SK-N-SH treated with all-trans-retinoic acid at 6 μM for 48 hours (cell line): Measurements from ENCODE around the gene CTIF.

ENCODE experiments used
- ATAC-seq: fragments of 200-7000 bp; cut with Tn5 transposase; 3 replicates; pipeline ENCODE4 v1.9.1; 2020; ENCODE audit warnings: mild to moderate bottlenecking, moderate library complexity
- ARNTL ChIP-seq: fragments of 450-650 bp; formaldehyde crosslinking; IDR thresholded peaks from 2 replicates; pipeline ENCODE4 v1.5.0; 2020; ENCODE audit warnings: low read depth, mild to moderate bottlenecking, moderate library complexity, borderline replicate concordance
- BACH2 ChIP-seq: fragments of 250-450 bp; sonication (Bioruptor Pico); IDR thresholded peaks from 2 replicates; pipeline ENCODE4 v1.9.0; 2021; ENCODE audit warnings: mild to moderate bottlenecking, borderline replicate concordance
- CREB5 ChIP-seq: fragments of 250-450 bp; sonication (Bioruptor Pico); IDR thresholded peaks from 2 replicates; pipeline ENCODE4 v1.5.1; 2020; ENCODE audit warnings: low read depth, mild to moderate bottlenecking, moderate library complexity
- CSDC2 ChIP-seq: fragments of 250-450 bp; sonication (Bioruptor Pico); IDR thresholded peaks from 2 replicates; pipeline ENCODE4 v1.5.0; 2020; ENCODE audit warnings: mild to moderate bottlenecking, moderate library complexity
- ESRRG ChIP-seq: fragments of 250-450 bp; sonication (Bioruptor Pico); IDR thresholded peaks from 2 replicates; pipeline ENCODE4 v1.6.1; 2021; ENCODE audit warnings: mild to moderate bottlenecking
- GLIS3 ChIP-seq: fragments of 250-450 bp; sonication (Bioruptor Pico); IDR thresholded peaks from 2 replicates; pipeline ENCODE4 v1.5.0; 2020; ENCODE audit warnings: mild to moderate bottlenecking, moderate library complexity
- ISL1 ChIP-seq: fragments of 250-450 bp; sonication (Bioruptor Pico); IDR thresholded peaks from 2 replicates; pipeline ENCODE4 v2.1.2; 2022; ENCODE audit warnings: mild to moderate bottlenecking, moderate library complexity
- OSR1 ChIP-seq: fragments of 250-450 bp; sonication (Bioruptor Pico); IDR thresholded peaks from 2 replicates; pipeline ENCODE4 v1.8.0; 2022; ENCODE audit warnings: moderate library complexity, mild to moderate bottlenecking, inconsistent platforms
- PATZ1 ChIP-seq: fragments of 250-450 bp; sonication (Bioruptor Pico); IDR thresholded peaks from 2 replicates; pipeline ENCODE4 v1.8.0; 2020; ENCODE audit warnings: mild to moderate bottlenecking, moderate library complexity, borderline replicate concordance
- PPARA ChIP-seq: fragments of 250-450 bp; sonication (Bioruptor Pico); IDR thresholded peaks from 2 replicates; pipeline ENCODE4 v1.5.0; 2020; ENCODE audit warnings: mild to moderate bottlenecking, borderline replicate concordance
- RARB ChIP-seq: fragments of 250-450 bp; sonication (Bioruptor Pico); IDR thresholded peaks from 2 replicates; pipeline ENCODE4 v1.8.0; 2021; ENCODE audit warnings: mild to moderate bottlenecking, moderate library complexity
- SNAI2 ChIP-seq: fragments of 250-450 bp; sonication (Bioruptor Pico); IDR thresholded peaks from 2 replicates; pipeline ENCODE4 v1.5.0; 2020; ENCODE audit warnings: mild to moderate bottlenecking, moderate library complexity
- TCF4 ChIP-seq: fragments of 250-450 bp; sonication (Bioruptor Pico); IDR thresholded peaks from 2 replicates; pipeline ENCODE4 v1.8.0; 2021; ENCODE audit warnings: mild to moderate bottlenecking, moderate library complexity, borderline replicate concordance
- TOX ChIP-seq: fragments of 250-450 bp; sonication (Bioruptor Pico); IDR thresholded peaks from 2 replicates; pipeline ENCODE4 v1.8.0; 2021; ENCODE audit warnings: mild to moderate bottlenecking, moderate library complexity, borderline replicate concordance
- ZC3H10 ChIP-seq: fragments of 250-450 bp; sonication (Bioruptor Pico); IDR thresholded peaks from 2 replicates; pipeline ENCODE4 v1.5.1; 2021; ENCODE audit warnings: mild to moderate bottlenecking, moderate library complexity
- ZFP3 ChIP-seq: fragments of 250-450 bp; sonication (Bioruptor Pico); IDR thresholded peaks from 2 replicates; pipeline ENCODE4 v1.5.0; 2020; ENCODE audit warnings: mild to moderate bottlenecking, moderate library complexity
- ZNF565 ChIP-seq: fragments of 450-650 bp; formaldehyde crosslinking; conservative IDR thresholded peaks from 2 replicates; pipeline ENCODE4 v1.5.0; 2020; ENCODE audit warnings: low read depth, mild to moderate bottlenecking, moderate library complexity
- ZNF8 ChIP-seq: fragments of 450-650 bp; formaldehyde crosslinking; IDR thresholded peaks from 2 replicates; pipeline ENCODE4 v1.5.0; 2020; ENCODE audit warnings: mild to moderate bottlenecking, moderate library complexity
- TF ChIP-seq, protein P1 (sequence below): fragments of 250-450 bp; sonication (Bioruptor Pico); IDR thresholded peaks from 2 replicates; pipeline ENCODE4 v1.8.0; 2021; ENCODE audit warnings: low read depth, mild to moderate bottlenecking, moderate library complexity, borderline replicate concordance
- TF ChIP-seq, protein P2 (sequence below): fragments of 250-450 bp; sonication (Bioruptor Pico); IDR thresholded peaks from 2 replicates; pipeline ENCODE4 v1.5.0; 2020; ENCODE audit warnings: mild to moderate bottlenecking, moderate library complexity
- TF ChIP-seq, protein P3 (sequence below): fragments of 250-450 bp; sonication (Bioruptor Pico); IDR thresholded peaks from 2 replicates; pipeline ENCODE4 v1.5.1; 2021; ENCODE audit warnings: mild to moderate bottlenecking, moderate library complexity

CTIF gene

DNA sequence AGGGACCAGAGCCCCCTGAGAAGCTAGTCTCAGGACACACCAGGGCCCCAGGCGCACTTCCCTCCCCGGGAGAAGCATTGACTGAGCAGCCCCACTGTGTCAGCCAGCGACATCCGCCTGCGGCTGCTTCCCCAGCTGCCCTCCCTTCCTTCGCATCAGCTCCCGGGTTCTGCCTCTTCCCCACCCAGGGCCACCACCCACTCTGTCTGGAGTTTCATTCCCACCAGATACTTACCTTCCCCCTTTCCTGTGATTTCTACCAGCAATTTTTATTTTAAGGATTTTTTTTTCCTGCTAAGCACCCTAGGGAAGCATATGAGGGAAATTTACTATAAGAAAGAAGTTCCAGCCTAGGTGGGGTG, 312.7 kb downstream of the CTIF start:
- TF ChIP-seq RARB (CRISPR knock-in tag) (no peak), ZFP3 (CRISPR knock-in tag) (no peak), PATZ1 (CRISPR knock-in tag) (no peak), ARNTL (CRISPR knock-in tag) (no peak), ISL1 (CRISPR knock-in tag) (no peak), ZNF565 (CRISPR knock-in tag) (no peak), PPARA (CRISPR knock-in tag) (no peak), TCF4 (CRISPR knock-in tag) (no peak), TOX (CRISPR knock-in tag) (no peak), CREB5 (no peak), ESRRG (CRISPR knock-in tag) (no peak), SNAI2 (no peak)
- TF ChIP-seq, protein P1, sequence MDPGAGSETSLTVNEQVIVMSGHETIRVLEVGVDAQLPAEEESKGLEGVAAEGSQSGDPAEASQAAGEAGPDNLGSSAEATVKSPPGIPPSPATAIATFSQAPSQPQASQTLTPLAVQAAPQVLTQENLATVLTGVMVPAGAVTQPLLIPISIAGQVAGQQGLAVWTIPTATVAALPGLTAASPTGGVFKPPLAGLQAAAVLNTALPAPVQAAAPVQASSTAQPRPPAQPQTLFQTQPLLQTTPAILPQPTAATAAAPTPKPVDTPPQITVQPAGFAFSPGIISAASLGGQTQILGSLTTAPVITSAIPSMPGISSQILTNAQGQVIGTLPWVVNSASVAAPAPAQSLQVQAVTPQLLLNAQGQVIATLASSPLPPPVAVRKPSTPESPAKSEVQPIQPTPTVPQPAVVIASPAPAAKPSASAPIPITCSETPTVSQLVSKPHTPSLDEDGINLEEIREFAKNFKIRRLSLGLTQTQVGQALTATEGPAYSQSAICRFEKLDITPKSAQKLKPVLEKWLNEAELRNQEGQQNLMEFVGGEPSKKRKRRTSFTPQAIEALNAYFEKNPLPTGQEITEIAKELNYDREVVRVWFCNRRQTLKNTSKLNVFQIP (CRISPR knock-in tag) = no peak
- TF ChIP-seq, protein P2, sequence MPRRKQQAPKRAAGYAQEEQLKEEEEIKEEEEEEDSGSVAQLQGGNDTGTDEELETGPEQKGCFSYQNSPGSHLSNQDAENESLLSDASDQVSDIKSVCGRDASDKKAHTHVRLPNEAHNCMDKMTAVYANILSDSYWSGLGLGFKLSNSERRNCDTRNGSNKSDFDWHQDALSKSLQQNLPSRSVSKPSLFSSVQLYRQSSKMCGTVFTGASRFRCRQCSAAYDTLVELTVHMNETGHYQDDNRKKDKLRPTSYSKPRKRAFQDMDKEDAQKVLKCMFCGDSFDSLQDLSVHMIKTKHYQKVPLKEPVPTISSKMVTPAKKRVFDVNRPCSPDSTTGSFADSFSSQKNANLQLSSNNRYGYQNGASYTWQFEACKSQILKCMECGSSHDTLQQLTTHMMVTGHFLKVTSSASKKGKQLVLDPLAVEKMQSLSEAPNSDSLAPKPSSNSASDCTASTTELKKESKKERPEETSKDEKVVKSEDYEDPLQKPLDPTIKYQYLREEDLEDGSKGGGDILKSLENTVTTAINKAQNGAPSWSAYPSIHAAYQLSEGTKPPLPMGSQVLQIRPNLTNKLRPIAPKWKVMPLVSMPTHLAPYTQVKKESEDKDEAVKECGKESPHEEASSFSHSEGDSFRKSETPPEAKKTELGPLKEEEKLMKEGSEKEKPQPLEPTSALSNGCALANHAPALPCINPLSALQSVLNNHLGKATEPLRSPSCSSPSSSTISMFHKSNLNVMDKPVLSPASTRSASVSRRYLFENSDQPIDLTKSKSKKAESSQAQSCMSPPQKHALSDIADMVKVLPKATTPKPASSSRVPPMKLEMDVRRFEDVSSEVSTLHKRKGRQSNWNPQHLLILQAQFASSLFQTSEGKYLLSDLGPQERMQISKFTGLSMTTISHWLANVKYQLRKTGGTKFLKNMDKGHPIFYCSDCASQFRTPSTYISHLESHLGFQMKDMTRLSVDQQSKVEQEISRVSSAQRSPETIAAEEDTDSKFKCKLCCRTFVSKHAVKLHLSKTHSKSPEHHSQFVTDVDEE (CRISPR knock-in tag) = no peak
- TF ChIP-seq, protein P3, sequence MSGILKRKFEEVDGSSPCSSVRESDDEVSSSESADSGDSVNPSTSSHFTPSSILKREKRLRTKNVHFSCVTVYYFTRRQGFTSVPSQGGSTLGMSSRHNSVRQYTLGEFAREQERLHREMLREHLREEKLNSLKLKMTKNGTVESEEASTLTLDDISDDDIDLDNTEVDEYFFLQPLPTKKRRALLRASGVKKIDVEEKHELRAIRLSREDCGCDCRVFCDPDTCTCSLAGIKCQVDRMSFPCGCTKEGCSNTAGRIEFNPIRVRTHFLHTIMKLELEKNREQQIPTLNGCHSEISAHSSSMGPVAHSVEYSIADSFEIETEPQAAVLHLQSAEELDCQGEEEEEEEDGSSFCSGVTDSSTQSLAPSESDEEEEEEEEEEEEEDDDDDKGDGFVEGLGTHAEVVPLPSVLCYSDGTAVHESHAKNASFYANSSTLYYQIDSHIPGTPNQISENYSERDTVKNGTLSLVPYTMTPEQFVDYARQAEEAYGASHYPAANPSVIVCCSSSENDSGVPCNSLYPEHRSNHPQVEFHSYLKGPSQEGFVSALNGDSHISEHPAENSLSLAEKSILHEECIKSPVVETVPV = no peak
- TF ChIP-seq, all 23 proteins: peak for 0
- no peak for ATAC-seq

- no peak for ATAC-seq
- TF ChIP-seq, protein P1 (CRISPR knock-in tag) = no peak
- TF ChIP-seq ESRRG (CRISPR knock-in tag) (no peak), ZNF8 (CRISPR knock-in tag) (no peak), OSR1 (no peak), ZNF565 (CRISPR knock-in tag) (no peak), ZC3H10 (no peak), GLIS3 (CRISPR knock-in tag) (no peak), PATZ1 (CRISPR knock-in tag) (no peak), SNAI2 (no peak), RARB (CRISPR knock-in tag) (no peak), CSDC2 (CRISPR knock-in tag) (no peak), TOX (CRISPR knock-in tag) (no peak), CREB5 (no peak), ISL1 (CRISPR knock-in tag) (no peak), PPARA (CRISPR knock-in tag) (no peak), TCF4 (CRISPR knock-in tag) (no peak), ZFP3 (CRISPR knock-in tag) (no peak), BACH2 (no peak)
- TF ChIP-seq, protein P3 = no peak
These were observed 313.5 kb downstream of the CTIF start for GRCh38 chr18:48852292-48852691.
